Measurements from ENCODE around the gene TGFB2.

DNA sequence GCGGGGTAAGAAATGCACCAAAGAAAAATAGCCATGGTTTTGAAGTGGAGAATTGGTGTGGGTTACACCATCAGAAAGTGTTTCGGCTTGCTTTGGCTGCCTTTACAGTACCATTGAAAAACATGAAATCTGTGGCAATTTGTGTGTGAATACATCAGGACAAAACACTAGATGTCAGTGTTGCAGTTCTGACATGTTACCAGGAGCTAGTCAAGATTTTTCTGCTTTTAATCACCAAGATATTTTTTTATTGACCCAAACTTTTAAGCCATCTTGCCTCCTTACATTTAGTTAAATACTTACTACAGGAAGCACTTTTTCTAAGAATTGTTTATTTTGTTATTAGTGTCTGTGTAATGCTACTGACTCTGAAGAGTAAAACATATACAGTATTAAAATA lies 45.7 kb upstream of the TGFB2 start:
- no peak for TF ChIP-seq EZH2 (IDR thresholded peaks at IDR 0.05; ENCODE audit: insufficient read depth, poor library complexity, severe bottlenecking)
- no peak for TF ChIP-seq EZH2phosphoT487 (IDR thresholded peaks at IDR 0.05; ENCODE audit: insufficient read depth, low read depth)

Data from GM23248 (cell line).